ENCODE data around the gene NTN4.
"Not testable (repeated sequence)": the region's sequence is repeated elsewhere in the genome, so short reads cannot be mapped to it uniquely, and the experiment has no call there.

Gene NTN4

GRCh38 chr12:95790033-95790916 is at the start of gene NTN4:
Gene NTN4, minus strand, starts transcription at chr12:95790764. Its CDS starts 455 bp downstream, at chr12:95790309.
- DNase-seq: no peak

GRCh38 chr12:95838125-95838524 is 47.6 kb upstream of the NTN4 start:
- no peak for DNase-seq

GRCh38 chr12:95837240-95838038 is 46.9 kb upstream of the NTN4 start:
- no peak for DNase-seq

GRCh38 chr12:95836630-95837239 is 46.2 kb upstream of the NTN4 start:
- DNase-seq: no peak

- no peak for DNase-seq
Observed at GRCh38 chr12:95836185-95836609, 45.6 kb upstream of the NTN4 start.

- no peak for DNase-seq
Observed at GRCh38 chr12:95834572-95834971, 44.0 kb upstream of the NTN4 start.

- DNase-seq: no peak
Observed at GRCh38 chr12:95830335-95831089, 39.9 kb upstream of the NTN4 start.

- no peak for DNase-seq
Observed at GRCh38 chr12:95829395-95829794, 38.8 kb upstream of the NTN4 start.

GRCh38 chr12:95820096-95820703 is 29.6 kb upstream of the NTN4 start:
- no peak for DNase-seq

GRCh38 chr12:95815632-95816212 is 25.2 kb upstream of the NTN4 start:
- DNase-seq: no peak

GRCh38 chr12:95812155-95812554 is 21.6 kb upstream of the NTN4 start:
- not testable (repeated sequence) for DNase-seq

- DNase-seq: no peak
Observed at GRCh38 chr12:95810411-95810810, 19.8 kb upstream of the NTN4 start.

GRCh38 chr12:95809000-95809680 is 18.6 kb upstream of the NTN4 start:
- DNase-seq: no peak

- DNase-seq: no peak
Observed at GRCh38 chr12:95808146-95808545, 17.6 kb upstream of the NTN4 start.

- no peak for DNase-seq
Observed at GRCh38 chr12:95805864-95806671, 15.5 kb upstream of the NTN4 start.

GRCh38 chr12:95804291-95804690 is 13.7 kb upstream of the NTN4 start:
- DNase-seq: no peak

- DNase-seq: no peak
Observed at GRCh38 chr12:95803817-95804216, 13.3 kb upstream of the NTN4 start.

GRCh38 chr12:95802482-95803270 is 12.1 kb upstream of the NTN4 start:
- no peak for DNase-seq

- DNase-seq: no peak
Observed at GRCh38 chr12:95796982-95797289, 6.4 kb upstream of the NTN4 start.
